HL-60 (cell line): ENCODE data around the gene FREM1.

ENCODE experiments used
- DNase-seq, 2 experiments: peaks; one replicate each; pipeline ENCODE4 v3.0.0-alpha.2; 2010 to 2020; ENCODE audit warnings: low read depth in 1 of 2, low spot score in 1 of 2
- H3K27ac ChIP-seq: fragments of 250-450 bp; sonication (Bioruptor Pico); replicated peaks from 2 replicates; pipeline ENCODE4 v1.5.1; 2020; ENCODE audit warnings: mild to moderate bottlenecking, moderate library complexity
- H3K27me3 ChIP-seq: fragments of 250-450 bp; sonication (Bioruptor Pico); 2 replicates; pipeline ENCODE4 v1.5.1; 2021; ENCODE audit warnings: mild to moderate bottlenecking, moderate library complexity; ENCODE audit not compliant: insufficient read depth, poor library complexity, severe bottlenecking
- H3K4me3 ChIP-seq: replicated peaks from 2 replicates; pipeline ENCODE4 v1.5.1; 2011; ENCODE audit warnings: mild to moderate bottlenecking, control low read depth, low read length; ENCODE audit not compliant: insufficient read depth
- GABPA ChIP-seq: IDR thresholded peaks from 2 replicates; pipeline ENCODE4 v1.6.1; 2012; ENCODE audit warnings: low read depth
- POLR2AphosphoS5 ChIP-seq: IDR thresholded peaks from 2 replicates; pipeline ENCODE4 v1.6.1; 2012; ENCODE audit warnings: low read depth
- SPI1 ChIP-seq: IDR thresholded peaks from 2 replicates; pipeline ENCODE4 v1.6.1; 2012; ENCODE audit warnings: low read depth, mild to moderate bottlenecking, borderline replicate concordance
- TF ChIP-seq, protein P1 (sequence below): IDR thresholded peaks from one replicate; pipeline ENCODE4 v1.5.1; 2011; ENCODE audit warnings: low read length, control low read depth, inconsistent platforms; ENCODE audit not compliant: insufficient read depth
- TF ChIP-seq, protein P2 (sequence below): IDR thresholded peaks from 2 replicates; pipeline ENCODE4 v1.6.1; 2012; ENCODE audit warnings: low read depth; ENCODE audit not compliant: insufficient replicate concordance

Gene FREM1

DNA sequence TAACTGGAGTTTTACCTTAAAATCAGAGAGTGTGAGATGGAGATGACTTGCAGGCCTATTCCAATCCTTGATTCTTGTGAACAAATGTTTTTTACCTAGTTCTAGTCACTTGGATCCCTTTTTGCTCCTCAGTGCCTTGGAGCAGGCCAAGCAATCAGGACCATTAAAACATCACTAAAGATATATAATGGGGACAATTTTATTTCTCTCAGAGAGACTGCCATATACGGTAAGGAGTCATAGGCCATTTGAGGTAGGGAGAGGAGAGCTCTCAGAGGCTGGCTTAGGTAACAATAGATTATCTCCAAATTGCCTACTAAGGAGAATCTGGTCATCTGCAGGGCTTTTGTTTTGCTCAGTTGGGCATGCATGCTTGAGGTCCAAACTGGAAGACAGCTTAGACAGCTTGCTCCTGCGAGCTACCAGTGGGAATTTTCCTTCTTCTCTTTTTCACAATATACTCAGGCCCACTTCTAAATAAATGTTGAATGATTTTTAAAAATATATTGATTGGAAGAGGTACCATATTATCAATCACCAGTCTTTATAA is 44.0 kb downstream of the FREM1 start:
- Histone ChIP-seq H3K4me3 (no peak overlapping the region), H3K27me3 (no peaks in the 10 kb centered on the region), H3K27ac (no peak overlapping the region)
- TF ChIP-seq SPI1 (no peak), GABPA (no peak), POLR2AphosphoS5 (no peak)
- TF ChIP-seq, protein P1, sequence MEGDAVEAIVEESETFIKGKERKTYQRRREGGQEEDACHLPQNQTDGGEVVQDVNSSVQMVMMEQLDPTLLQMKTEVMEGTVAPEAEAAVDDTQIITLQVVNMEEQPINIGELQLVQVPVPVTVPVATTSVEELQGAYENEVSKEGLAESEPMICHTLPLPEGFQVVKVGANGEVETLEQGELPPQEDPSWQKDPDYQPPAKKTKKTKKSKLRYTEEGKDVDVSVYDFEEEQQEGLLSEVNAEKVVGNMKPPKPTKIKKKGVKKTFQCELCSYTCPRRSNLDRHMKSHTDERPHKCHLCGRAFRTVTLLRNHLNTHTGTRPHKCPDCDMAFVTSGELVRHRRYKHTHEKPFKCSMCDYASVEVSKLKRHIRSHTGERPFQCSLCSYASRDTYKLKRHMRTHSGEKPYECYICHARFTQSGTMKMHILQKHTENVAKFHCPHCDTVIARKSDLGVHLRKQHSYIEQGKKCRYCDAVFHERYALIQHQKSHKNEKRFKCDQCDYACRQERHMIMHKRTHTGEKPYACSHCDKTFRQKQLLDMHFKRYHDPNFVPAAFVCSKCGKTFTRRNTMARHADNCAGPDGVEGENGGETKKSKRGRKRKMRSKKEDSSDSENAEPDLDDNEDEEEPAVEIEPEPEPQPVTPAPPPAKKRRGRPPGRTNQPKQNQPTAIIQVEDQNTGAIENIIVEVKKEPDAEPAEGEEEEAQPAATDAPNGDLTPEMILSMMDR: no peak
- TF ChIP-seq, protein P2, sequence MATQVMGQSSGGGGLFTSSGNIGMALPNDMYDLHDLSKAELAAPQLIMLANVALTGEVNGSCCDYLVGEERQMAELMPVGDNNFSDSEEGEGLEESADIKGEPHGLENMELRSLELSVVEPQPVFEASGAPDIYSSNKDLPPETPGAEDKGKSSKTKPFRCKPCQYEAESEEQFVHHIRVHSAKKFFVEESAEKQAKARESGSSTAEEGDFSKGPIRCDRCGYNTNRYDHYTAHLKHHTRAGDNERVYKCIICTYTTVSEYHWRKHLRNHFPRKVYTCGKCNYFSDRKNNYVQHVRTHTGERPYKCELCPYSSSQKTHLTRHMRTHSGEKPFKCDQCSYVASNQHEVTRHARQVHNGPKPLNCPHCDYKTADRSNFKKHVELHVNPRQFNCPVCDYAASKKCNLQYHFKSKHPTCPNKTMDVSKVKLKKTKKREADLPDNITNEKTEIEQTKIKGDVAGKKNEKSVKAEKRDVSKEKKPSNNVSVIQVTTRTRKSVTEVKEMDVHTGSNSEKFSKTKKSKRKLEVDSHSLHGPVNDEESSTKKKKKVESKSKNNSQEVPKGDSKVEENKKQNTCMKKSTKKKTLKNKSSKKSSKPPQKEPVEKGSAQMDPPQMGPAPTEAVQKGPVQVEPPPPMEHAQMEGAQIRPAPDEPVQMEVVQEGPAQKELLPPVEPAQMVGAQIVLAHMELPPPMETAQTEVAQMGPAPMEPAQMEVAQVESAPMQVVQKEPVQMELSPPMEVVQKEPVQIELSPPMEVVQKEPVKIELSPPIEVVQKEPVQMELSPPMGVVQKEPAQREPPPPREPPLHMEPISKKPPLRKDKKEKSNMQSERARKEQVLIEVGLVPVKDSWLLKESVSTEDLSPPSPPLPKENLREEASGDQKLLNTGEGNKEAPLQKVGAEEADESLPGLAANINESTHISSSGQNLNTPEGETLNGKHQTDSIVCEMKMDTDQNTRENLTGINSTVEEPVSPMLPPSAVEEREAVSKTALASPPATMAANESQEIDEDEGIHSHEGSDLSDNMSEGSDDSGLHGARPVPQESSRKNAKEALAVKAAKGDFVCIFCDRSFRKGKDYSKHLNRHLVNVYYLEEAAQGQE: no peak
- DNase-seq: no peak

DNA sequence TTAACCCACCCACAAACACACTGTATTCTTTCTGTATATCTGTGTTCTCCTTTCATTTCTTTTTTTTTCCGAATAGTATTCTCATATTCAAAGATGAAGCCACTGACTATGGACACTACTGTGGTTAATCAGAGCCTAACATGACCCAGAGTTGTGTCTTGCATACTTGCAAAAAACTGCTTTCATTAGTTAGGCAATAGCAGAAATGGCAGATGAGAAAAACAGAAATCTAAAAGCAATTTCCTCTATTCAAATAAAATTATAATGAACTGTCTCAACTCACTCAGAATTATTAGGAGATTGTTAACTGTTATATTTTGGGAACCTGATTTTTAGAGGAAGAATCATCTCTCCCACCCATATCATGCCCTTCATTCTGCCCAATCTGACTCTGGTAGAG is 45.9 kb downstream of the FREM1 start:
- no peak overlapping the region for H3K4me3 ChIP-seq
- H3K27ac ChIP-seq: no peak overlapping the region
- no peaks in the 10 kb centered on the region for H3K27me3 ChIP-seq
- no peak for DNase-seq
- no peak for TF ChIP-seq GABPA
- no peak for TF ChIP-seq POLR2AphosphoS5
- TF ChIP-seq, protein P2: no peak
- TF ChIP-seq, protein P1: no peak
- TF ChIP-seq SPI1: no peak

DNA sequence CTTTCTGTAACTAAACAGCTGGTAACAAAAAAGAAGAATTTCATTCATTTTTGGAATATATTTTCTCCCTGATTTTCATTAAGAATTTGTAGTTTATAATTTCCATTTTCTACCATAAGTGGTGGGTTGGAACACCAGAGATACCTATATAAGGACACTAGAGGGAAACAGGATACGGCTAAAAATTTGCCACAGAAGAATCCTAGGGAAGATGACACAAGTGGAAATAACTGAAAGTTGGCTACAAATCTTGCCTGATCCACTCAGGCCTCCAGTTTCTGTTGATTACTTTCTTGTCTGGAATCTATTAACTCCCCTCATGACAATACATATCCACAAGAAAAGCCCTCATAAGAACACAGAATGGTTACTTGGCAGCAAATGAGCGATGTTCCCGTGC is 46.8 kb downstream of the FREM1 start:
- TF ChIP-seq POLR2AphosphoS5: no peak
- TF ChIP-seq SPI1: no peak
- TF ChIP-seq, protein P1: no peak
- TF ChIP-seq, protein P2: no peak
- no peak for TF ChIP-seq GABPA
- Histone ChIP-seq H3K4me3 (no peak overlapping the region), H3K27ac (no peak overlapping the region), H3K27me3 (no peaks in the 10 kb centered on the region)
- no peak for DNase-seq
